Measurements from ENCODE around the gene UGP2.

UGP2 gene

DNA sequence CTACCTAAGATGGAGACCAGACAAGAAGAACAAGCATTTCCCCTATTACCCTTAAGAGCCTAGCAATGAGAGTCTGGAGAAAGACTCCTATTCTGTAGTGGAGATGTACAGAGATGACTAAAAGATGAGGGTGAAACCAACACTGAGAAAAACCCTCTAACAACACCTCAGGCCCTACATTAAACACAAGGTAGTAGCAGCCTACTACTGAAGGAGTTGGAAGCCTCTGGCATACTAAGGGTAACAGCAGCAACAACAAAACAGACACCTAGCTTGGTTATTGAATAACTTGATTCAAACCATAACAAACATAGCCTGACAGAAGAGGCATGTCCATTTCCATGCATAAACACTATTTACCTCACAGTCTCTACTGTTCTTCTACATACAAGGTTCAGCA lies 60.5 kb downstream of the UGP2 start:
- Histone ChIP-seq H3K9ac (ENCODE audit: low read length) (no peak overlapping the region), H4K20me1 (ENCODE audit: insufficient read depth, low read length) (no peaks in the 10 kb centered on the region), H3K79me2 (ENCODE audit: low read length) (no peaks in the 10 kb centered on the region), H3K4me3 (ENCODE audit: low read length) (no peak overlapping the region), H3K4me1 (ENCODE audit: low read length) (peaks cover 13% of the 10 kb centered on the region; the same call in 1 of the 2 replicates), H3F3A (ENCODE audit: insufficient read depth, low read length) (peaks cover 14% of the 10 kb centered on the region), H3K4me2 (ENCODE audit: low read depth, low read length) (no peak overlapping the region), H2AFZ (ENCODE audit: low read length) (no peak overlapping the region), H3K9me3 (replicated peaks; ENCODE audit: insufficient read depth, low read length) (no peaks in the 10 kb centered on the region), H3K27me3 (replicated peaks; ENCODE audit: insufficient read depth, low read length) (no peaks in the 10 kb centered on the region), H3K27ac (ENCODE audit: low read length) (peak overlapping the region; percentile 34; the same call in 1 of the 2 replicates), H3K9me2 (replicated peaks; ENCODE audit: insufficient read depth, low read length) (no peaks in the 10 kb centered on the region), H3K36me3 (replicated peaks; ENCODE audit: insufficient read depth, low read length) (peaks cover 5% of the 10 kb centered on the region; the same call in 1 of the 2 replicates)
- DNase-seq, result no peak
- TF ChIP-seq CTCF (IDR thresholded peaks at IDR 0.05; ENCODE audit: low read length) (no peak), EZH2 (optimal IDR thresholded peaks at IDR 0.05; ENCODE audit: low read depth, low read length) (no peak), EZH2phosphoT487 (IDR thresholded peaks at IDR 0.05; ENCODE audit: low read length) (no peak)

DNA sequence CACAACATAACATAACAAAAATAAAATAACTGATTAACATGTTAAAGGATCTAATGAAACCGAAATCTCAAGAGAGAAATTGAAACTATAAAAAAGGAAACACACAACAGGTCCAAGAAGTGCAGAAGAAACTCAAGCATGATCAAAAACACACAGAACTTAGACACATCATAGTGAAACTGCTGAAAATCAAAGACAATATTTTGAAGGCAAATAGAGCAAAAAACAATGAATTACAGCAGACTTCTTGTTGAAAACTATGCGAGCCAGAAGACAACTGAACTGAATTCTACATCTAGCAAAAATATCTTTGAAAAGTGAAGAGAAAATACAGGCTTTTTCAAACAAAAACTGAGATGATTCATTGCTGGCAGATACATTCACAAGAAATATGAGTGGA lies 61.3 kb downstream of the UGP2 start:
- H3K36me3 ChIP-seq (replicated peaks; ENCODE audit: insufficient read depth, low read length), result peaks cover 5% of the 10 kb centered on the region; the same call in 1 of the 2 replicates
- H2AFZ ChIP-seq (ENCODE audit: low read length), result no peak overlapping the region
- H3K9ac ChIP-seq (ENCODE audit: low read length), result no peak overlapping the region
- no peaks in the 10 kb centered on the region for H3K27me3 ChIP-seq (replicated peaks; ENCODE audit: insufficient read depth, low read length)
- H3K4me1 ChIP-seq (ENCODE audit: low read length), result peaks cover 13% of the 10 kb centered on the region; the same call in 1 of the 2 replicates
- peak overlapping the region; percentile 34; the same call in 1 of the 2 replicates for H3K27ac ChIP-seq (ENCODE audit: low read length)
- no peaks in the 10 kb centered on the region for H3K9me3 ChIP-seq (replicated peaks; ENCODE audit: insufficient read depth, low read length)
- peaks cover 14% of the 10 kb centered on the region for H3F3A ChIP-seq (ENCODE audit: insufficient read depth, low read length)
- H3K4me2 ChIP-seq (ENCODE audit: low read depth, low read length), result peak overlapping the region; percentile 1; the same call in 1 of the 2 replicates
- H4K20me1 ChIP-seq (ENCODE audit: insufficient read depth, low read length), result no peaks in the 10 kb centered on the region
- TF ChIP-seq CTCF (IDR thresholded peaks at IDR 0.05; ENCODE audit: low read length) (no peak), EZH2 (optimal IDR thresholded peaks at IDR 0.05; ENCODE audit: low read depth, low read length) (no peak), EZH2phosphoT487 (IDR thresholded peaks at IDR 0.05; ENCODE audit: low read length) (no peak)
- peak; percentile 86 for DNase-seq
- no peak overlapping the region for H3K4me3 ChIP-seq (ENCODE audit: low read length)
- no peaks in the 10 kb centered on the region for H3K79me2 ChIP-seq (ENCODE audit: low read length)
- H3K9me2 ChIP-seq (replicated peaks; ENCODE audit: insufficient read depth, low read length), result no peaks in the 10 kb centered on the region

DNA sequence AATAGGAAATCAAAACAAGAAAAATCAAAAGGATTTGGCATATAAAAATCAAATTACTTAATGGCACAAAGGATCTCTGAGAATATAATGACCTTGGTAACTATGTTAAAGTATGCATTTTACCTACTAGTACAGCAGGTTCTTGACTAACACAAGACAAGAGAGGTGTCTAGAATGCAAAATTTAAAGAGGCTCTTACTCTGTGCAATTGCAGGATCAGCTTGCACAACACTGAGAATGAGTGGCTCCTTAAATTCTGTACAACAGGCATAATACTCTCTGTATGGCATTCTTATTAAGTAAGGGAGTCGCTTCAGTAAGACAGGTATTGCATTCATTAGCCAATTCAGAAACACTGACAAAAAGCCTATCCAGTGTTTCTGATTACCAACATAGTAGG lies 72.6 kb downstream of the UGP2 start:
- H3K27ac ChIP-seq (ENCODE audit: low read length), result no peak overlapping the region
- no peaks in the 10 kb centered on the region for H3K79me2 ChIP-seq (ENCODE audit: low read length)
- no peaks in the 10 kb centered on the region for H3K9me2 ChIP-seq (replicated peaks; ENCODE audit: insufficient read depth, low read length)
- H3K9me3 ChIP-seq (replicated peaks; ENCODE audit: insufficient read depth, low read length), result no peaks in the 10 kb centered on the region
- no peak overlapping the region for H3K4me3 ChIP-seq (ENCODE audit: low read length)
- no peak for DNase-seq
- no peaks in the 10 kb centered on the region for H3K27me3 ChIP-seq (replicated peaks; ENCODE audit: insufficient read depth, low read length)
- H3F3A ChIP-seq (ENCODE audit: insufficient read depth, low read length), result no peaks in the 10 kb centered on the region
- no peak overlapping the region for H3K4me2 ChIP-seq (ENCODE audit: low read depth, low read length)
- H3K9ac ChIP-seq (ENCODE audit: low read length), result no peak overlapping the region
- H3K36me3 ChIP-seq (replicated peaks; ENCODE audit: insufficient read depth, low read length), result no peaks in the 10 kb centered on the region
- no peak for TF ChIP-seq EZH2phosphoT487 (IDR thresholded peaks at IDR 0.05; ENCODE audit: low read length)
- no peak for TF ChIP-seq EZH2 (optimal IDR thresholded peaks at IDR 0.05; ENCODE audit: low read depth, low read length)
- TF ChIP-seq CTCF (IDR thresholded peaks at IDR 0.05; ENCODE audit: low read length), result no peak
- H2AFZ ChIP-seq (ENCODE audit: low read length), result no peak overlapping the region
- H4K20me1 ChIP-seq (ENCODE audit: insufficient read depth, low read length), result no peaks in the 10 kb centered on the region
- H3K4me1 ChIP-seq (ENCODE audit: low read length), result no peaks in the 10 kb centered on the region

All from MM.1S (cell line).